D721Med (cell line): ENCODE measurements around the gene CFAP91.

ENCODE experiments used
- DNase-seq: peaks from one replicate; pipeline ENCODE4 v3.0.0; 2011; ENCODE audit warnings: low spot score; ENCODE audit not compliant: insufficient read length
- FAIRE-seq: peaks from 2 replicates; lab custom pipeline; 2011; peaks lifted over from hg19 to GRCh38; lab: Jason Lieb, UNC
- CTCF ChIP-seq: IDR thresholded peaks from 2 replicates; pipeline ENCODE4 v1.5.1; 2012; ENCODE audit warnings: mild to moderate bottlenecking, control low read depth; ENCODE audit not compliant: insufficient read depth; ENCODE audit errors: missing control alignments

CFAP91 gene

GRCh38 chr3:119746423-119746822 is 43.6 kb downstream of the CFAP91 start:
- TF ChIP-seq CTCF, result no peak
- no peak for FAIRE-seq
- DNase-seq, result no peak

- DNase-seq (no peak), FAIRE-seq (no peak)
- TF ChIP-seq CTCF, result no peak
Observed at GRCh38 chr3:119747357-119747756, 44.5 kb downstream of the CFAP91 start.

GRCh38 chr3:119748991-119749390 is 46.2 kb downstream of the CFAP91 start:
- DNase-seq (no peak), FAIRE-seq (no peak)
- no peak for TF ChIP-seq CTCF

GRCh38 chr3:119751423-119751822 is 48.6 kb downstream of the CFAP91 start:
- DNase-seq, result no peak
- FAIRE-seq, result no peak
- no peak for TF ChIP-seq CTCF
